ENCODE measurements around the gene SLC22A4. TPM values are rescaled to one million over a fixed set of nuclear protein-coding genes. Genes with fewer than 3 reads are reported as not detected.

The SLC22A4 gene
- total and polyA plus RNA-seq, 2 of the 8 experiments (the other 6 are each of a cell fraction or from before 2014, with no cell fraction given) = 0.45 to 0.60 TPM

DNA sequence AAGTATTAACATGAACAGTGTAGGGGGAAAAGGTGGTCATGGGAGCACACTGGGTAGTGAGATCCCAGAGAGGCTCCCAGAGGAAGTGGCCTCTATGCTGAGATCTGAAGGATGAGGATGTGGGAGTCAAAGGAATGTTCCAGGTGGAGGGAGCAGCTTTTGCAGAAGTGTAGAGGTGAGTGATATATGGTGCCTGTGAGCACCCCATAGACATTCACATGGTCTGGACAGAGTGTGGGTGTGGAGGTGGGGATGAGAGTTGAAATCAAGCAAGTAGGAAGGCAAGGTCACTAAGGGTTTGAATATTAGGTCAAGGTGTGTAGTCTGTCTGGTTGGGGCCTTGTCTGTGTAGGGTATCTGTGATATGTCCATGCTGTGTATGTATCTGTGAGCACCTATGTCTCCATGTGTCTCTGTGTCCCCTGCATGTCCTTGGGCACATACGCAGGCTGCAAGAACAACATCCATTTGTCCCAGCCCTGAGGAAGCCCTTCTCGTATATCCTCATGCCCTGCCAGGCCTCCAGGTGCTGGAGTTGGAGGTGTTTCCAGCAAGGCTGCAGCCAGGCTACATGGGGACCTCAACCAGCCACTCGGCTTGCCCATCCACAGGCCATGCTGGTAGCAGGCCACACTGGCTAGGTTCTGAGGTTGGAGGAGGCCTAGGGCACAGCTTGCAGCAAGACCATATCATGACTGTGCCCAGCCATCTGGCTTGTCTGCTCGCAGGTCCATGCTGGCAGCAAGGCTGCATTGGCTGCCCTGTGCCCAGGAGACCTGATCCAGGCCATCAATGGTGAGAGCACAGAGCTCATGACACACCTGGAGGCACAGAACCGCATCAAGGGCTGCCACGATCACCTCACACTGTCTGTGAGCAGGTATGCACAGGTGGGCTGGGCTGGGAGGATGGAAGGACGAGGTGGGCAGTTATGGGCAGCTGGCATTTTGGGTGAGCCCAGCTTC is 32.0 kb upstream of the SLC22A4 start (continued):
- TF ChIP-seq POU5F1 (IDR thresholded peaks at IDR 0.05; ENCODE audit: low read depth, low read length) (no peak), POLR2A (IDR thresholded peaks at IDR 0.05; ENCODE audit: control extremely low read depth in 1 of 2, low read depth in 2 of 2, low read length in 2 of 2) (no peak), SP4 (IDR thresholded peaks at IDR 0.05; ENCODE audit: low read length) (no peak), ATF2 (IDR thresholded peaks at IDR 0.05; ENCODE audit: low read length) (no peak), ZNF274 (IDR thresholded peaks at IDR 0.05; ENCODE audit: borderline replicate concordance, extremely low read depth, low read length) (no peak), RAD21 (IDR thresholded peaks at IDR 0.05 in 1 of 2, conservative IDR thresholded peaks at IDR 0.05 in 1 of 2; ENCODE audit: low read depth in 2 of 2, low read length in 2 of 2) (no peak)
- TF ChIP-seq, protein P1, sequence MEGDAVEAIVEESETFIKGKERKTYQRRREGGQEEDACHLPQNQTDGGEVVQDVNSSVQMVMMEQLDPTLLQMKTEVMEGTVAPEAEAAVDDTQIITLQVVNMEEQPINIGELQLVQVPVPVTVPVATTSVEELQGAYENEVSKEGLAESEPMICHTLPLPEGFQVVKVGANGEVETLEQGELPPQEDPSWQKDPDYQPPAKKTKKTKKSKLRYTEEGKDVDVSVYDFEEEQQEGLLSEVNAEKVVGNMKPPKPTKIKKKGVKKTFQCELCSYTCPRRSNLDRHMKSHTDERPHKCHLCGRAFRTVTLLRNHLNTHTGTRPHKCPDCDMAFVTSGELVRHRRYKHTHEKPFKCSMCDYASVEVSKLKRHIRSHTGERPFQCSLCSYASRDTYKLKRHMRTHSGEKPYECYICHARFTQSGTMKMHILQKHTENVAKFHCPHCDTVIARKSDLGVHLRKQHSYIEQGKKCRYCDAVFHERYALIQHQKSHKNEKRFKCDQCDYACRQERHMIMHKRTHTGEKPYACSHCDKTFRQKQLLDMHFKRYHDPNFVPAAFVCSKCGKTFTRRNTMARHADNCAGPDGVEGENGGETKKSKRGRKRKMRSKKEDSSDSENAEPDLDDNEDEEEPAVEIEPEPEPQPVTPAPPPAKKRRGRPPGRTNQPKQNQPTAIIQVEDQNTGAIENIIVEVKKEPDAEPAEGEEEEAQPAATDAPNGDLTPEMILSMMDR (IDR thresholded peaks at IDR 0.05; ENCODE audit: control extremely low read depth in 1 of 3, insufficient read depth in 1 of 3, low read depth in 1 of 3, low read length in 3 of 3) = no peak

Data from H1 (cell line).